Body of pancreas (tissue), 4 donors: ENCODE data around the gene TRIM69.

Experiments used
- CTCF ChIP-seq, 7 experiments: fragments of 450-650 bp in 4 of 7; fragments of 200-600 bp in 3 of 7; sonication (generic) in 3 of 7; IDR thresholded peaks; one replicate each; pipeline ENCODE4 v1.5.1; 2016 to 2019; ENCODE audit warnings: antibody characterized with exemption in 7 of 7
- POLR2A ChIP-seq, 3 donors: fragments of 450-650 bp; IDR thresholded peaks; one replicate each; pipeline ENCODE4 v1.6.1; 2016; ENCODE audit warnings: antibody characterized with exemption in 3 of 3, mild to moderate bottlenecking in 2 of 3

- TF ChIP-seq CTCF (IDR thresholded peaks at IDR 0.05) (no peak), POLR2A (IDR thresholded peaks at IDR 0.05) (no peak)
Measured at GRCh38 chr15:44780608-44781007, 44.3 kb downstream of the TRIM69 start.
